NCI-H2227 treated with DMSO at 0.1 percent for 48 hours (cell line): ENCODE data around the gene IGDCC3.
A peak's percentile ranks its signal among the peaks of the same experiment; 100 is the strongest.

ENCODE experiments used
- DNase-seq: peaks from one replicate; lab custom pipeline; 2025; lab: John Stamatoyannopoulos, UW

The IGDCC3 gene

DNA sequence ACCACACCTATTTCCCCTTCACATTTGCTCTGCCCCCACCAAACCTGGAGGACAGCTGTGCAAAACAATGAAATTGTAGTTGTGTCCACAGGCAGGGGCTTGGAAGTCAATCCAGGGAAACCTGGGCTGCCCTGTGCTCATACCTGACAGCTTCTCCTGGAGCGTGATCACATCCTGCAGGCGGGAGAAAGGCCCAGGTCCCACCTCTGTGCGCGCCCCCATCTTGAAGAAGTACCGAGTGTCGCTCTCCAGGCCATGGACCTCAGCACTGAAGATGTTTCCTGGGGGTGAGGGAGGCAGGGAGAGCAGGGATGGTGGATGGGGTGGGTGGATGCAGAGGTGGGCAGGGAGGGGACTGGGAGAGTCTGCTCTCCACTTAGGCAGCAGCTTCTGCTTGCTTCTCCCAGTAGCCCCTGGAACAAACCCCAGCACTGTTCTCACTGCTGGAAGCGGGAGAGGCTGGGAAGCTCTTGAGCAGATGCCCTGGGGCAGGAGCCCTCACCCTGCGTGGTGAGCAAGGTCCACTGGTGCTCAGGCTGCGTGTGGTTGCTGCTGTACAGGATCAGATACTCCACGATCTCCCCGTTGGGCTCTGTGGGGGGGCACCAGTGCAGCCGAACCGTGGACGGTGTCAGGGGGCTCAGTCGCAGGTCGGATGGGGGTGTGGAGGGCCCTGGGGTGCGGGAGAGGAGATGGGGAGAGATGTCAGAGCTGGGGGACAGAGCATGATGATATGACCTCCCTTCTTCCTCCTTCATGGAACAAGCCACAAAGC lies 10.7 kb upstream of the IGDCC3 start:
- DNase-seq, result no peak

GRCh38 chr15:65386886-65387285 lies 9.1 kb upstream of the IGDCC3 start:
- DNase-seq, result no peak

DNA sequence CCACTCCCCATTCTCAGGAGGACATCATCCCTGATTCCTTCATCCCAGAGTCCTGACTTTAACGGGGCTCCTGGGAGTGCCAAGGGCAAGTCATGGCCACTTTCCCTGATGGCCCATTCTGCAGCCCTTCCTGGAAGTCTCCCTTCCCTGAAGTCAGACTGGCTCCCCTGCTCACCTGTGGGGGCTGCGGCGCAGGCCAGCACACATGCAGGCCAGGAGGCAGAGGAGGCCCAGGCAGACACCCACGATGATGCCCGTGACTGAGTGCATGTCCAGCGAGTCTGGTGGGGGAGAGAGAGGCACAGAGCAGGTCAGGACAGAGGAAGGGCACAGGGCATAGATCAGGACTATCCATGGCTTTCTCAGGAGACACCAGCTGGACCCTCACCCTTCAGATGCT lies 8.6 kb upstream of the IGDCC3 start:
- DNase-seq, result no peak

DNA sequence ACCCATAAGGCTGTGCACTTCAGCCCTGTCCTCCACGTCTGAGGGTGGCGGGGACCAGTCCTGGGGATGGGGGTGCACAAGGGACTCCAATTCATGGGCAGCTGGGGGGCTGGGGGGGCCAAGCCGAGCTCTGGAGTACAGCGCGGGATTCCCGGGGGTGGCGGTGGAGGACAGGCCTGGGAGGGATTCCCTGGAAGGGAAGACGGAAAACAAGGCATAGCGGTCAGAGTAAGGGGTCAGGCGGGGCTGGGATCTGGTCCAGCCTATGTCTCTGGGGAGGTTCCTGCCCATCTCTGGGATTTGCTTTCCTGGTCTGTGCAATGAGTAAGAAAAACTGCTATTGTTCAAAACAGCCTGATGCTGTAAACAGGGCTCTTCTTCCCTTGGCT lies 8.1 kb upstream of the IGDCC3 start:
- no peak for DNase-seq

DNA sequence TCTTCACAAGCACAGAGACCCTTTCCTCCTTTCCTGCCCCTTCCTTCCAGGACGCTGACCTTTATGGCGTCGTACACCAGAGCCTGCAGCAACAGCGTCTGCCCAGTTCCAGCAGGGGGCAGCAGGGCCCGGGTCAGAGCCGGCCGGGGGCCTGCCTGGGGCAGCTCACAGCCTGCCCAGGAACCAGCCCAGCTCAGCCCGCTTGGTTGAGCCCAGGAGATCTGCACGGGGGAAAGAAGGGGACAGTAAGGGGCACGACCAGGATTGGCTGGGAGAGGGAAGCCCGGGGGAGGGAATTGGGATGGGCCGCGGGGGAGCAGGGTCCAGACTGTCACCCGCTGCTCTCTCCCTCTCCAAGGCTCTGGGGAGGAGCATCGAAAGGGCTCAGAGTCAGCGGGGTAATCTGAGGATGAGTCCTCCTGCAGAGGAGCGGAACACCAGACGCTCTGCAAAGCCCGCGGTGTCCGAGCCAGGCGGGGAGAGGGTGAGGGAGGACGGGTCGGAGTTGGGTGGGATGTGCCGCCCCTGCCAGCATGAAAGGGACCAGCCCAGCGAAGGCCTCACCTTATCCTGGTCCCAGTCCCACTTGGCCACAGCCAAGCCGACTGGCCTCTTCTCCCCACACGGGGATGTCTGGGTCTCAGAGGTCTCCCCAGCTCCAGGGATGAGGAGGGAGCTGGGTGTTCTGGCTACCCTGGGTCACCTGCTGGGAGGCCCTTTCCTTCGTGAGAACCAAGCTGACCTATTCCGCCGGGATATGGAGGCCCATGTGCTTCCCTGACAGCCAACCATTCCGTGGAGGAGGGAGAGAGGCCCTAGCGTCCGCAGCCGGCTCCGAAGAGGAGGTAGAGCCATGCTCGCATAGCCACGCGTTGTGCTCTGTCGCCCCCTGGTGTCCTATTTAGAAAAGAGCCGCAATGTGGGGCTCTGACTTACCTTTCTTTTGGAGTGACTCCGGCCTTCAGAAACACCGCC lies 7.4 kb upstream of the IGDCC3 start:
- peak; percentile 65 for DNase-seq

DNA sequence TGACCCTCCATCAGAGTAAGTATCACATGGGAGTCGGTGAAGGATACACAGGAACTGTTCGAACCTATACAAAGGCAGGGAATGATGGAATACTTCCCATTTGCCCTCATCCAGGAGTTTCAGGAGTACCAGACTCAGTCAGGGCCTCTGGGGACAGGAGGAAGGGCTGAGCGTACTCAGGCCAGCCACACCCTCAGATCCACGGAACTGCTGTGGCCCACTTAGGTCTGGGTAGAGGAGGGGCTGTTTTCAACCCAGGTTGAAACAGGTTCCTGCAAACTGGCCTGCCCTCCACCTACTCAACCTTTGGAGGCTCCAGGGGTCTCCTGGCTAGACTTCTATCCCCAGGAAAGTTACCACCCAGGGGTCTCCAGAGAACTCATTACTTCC lies 6.7 kb upstream of the IGDCC3 start:
- DNase-seq, result no peak

GRCh38 chr15:65383991-65384390 lies 6.2 kb upstream of the IGDCC3 start:
- DNase-seq, result no peak

GRCh38 chr15:65383456-65383855 lies 5.7 kb upstream of the IGDCC3 start:
- DNase-seq, result no peak

GRCh38 chr15:65382921-65383320 lies 5.1 kb upstream of the IGDCC3 start:
- no peak for DNase-seq

DNA sequence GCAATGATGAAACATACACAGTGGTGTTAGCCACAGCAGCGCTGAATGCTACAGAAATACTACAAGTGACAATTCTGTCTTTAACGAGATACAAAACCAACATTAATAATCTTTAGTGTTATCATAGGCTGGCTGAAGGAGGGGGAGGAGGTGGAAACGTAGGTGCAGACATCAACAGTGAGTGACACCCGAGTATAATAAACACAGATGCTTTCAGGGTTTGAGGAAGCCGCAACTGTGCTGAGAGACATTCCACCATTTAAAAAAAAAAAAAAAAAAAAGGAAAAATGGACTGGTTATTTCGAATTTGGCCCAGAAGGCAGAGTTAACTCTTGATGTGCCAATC lies 4.3 kb upstream of the IGDCC3 start:
- no peak for DNase-seq

GRCh38 chr15:65381445-65382145 lies 3.8 kb upstream of the IGDCC3 start:
- DNase-seq, result no peak

- no peak for DNase-seq
These were observed 2.2 kb upstream of the IGDCC3 start for GRCh38 chr15:65379986-65380385.

- DNase-seq, result no peak
These were observed 462 bp downstream of the IGDCC3 start for GRCh38 chr15:65377105-65377975.

- DNase-seq, result no peak
These were observed 1.1 kb downstream of the IGDCC3 start for GRCh38 chr15:65376767-65377104.

GRCh38 chr15:65375871-65376607 lies 1.8 kb downstream of the IGDCC3 start:
- no peak for DNase-seq

DNA sequence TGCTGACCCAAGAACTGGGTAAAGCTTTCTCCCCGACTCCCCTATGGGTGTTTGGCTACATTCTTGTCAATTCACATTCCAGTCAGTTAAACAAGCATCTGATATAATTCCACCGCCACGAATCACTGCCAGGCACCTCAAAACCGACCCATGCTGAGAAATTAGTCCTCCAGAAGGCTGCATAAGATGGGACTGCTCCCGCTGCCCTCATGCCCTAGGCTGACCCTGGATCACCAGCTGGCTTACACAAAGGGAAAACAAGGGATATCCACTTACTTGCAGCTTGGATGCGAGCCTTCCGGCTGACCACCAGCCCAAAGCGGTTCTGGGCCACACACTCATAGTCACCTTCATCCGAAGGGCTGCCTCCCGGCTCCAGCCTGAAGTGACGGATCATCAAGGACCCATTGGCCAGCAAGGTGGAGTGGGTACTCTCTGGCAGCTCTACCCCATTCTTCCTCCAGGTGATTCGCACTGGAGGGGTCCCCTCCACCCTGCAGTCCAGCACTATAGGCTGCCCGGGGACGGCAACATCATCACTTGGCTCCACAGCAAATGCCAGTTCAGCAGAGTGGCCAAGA lies 2.9 kb downstream of the IGDCC3 start:
- no peak for DNase-seq

DNA sequence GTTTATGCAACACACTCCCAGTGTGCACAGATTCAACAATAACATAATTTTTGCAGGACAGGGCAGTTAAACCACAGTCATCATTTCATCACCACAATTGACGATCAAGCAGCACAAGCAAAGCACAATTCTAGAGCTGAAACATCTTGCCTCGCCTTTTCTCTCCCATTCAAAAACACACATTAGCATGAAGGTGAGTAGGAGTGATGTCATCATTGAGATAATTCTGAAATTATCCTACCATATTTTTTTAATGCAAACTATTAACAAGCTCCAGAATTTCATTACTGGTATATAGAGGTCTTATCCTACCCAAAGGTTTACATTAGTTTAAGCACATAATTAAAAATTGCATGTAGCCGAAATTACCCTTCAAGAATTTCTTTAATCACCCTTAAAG lies 3.5 kb downstream of the IGDCC3 start:
- no peak for DNase-seq

- no peak for DNase-seq
These were observed 4.6 kb downstream of the IGDCC3 start for GRCh38 chr15:65373163-65373651.

GRCh38 chr15:65372787-65373067 lies 5.1 kb downstream of the IGDCC3 start:
- no peak for DNase-seq

- no peak for DNase-seq
These were observed 5.6 kb downstream of the IGDCC3 start for GRCh38 chr15:65371976-65372786.
